ENCODE data around the gene UBXN6. TPM values are rescaled to one million over a fixed set of nuclear protein-coding genes. Genes with fewer than 3 reads are reported as not detected.

UBXN6 gene
- total and polyA plus RNA-seq, 2 experiments from 2014 or later: 19.1 to 21.6 TPM

DNA sequence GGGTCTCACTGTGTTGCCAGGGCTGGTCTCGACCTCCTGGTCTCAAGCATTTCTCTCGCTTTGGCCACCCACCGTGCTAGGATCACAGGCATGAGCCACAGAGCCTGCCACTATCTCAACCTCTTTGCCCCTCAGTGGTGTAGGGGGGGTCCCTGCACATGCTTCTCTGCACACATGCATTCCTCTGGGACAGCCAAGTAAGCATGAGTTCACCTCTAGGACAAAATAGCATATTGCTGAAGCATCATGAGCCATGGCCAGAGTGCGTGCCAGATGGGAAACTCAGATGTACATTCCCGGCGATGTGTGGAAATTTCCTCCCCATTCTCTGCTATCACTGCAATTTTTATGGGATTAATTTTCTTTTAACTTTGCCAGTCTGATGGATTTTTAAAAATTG is 32.1 kb downstream of the UBXN6 start:
- TF ChIP-seq, protein P1, sequence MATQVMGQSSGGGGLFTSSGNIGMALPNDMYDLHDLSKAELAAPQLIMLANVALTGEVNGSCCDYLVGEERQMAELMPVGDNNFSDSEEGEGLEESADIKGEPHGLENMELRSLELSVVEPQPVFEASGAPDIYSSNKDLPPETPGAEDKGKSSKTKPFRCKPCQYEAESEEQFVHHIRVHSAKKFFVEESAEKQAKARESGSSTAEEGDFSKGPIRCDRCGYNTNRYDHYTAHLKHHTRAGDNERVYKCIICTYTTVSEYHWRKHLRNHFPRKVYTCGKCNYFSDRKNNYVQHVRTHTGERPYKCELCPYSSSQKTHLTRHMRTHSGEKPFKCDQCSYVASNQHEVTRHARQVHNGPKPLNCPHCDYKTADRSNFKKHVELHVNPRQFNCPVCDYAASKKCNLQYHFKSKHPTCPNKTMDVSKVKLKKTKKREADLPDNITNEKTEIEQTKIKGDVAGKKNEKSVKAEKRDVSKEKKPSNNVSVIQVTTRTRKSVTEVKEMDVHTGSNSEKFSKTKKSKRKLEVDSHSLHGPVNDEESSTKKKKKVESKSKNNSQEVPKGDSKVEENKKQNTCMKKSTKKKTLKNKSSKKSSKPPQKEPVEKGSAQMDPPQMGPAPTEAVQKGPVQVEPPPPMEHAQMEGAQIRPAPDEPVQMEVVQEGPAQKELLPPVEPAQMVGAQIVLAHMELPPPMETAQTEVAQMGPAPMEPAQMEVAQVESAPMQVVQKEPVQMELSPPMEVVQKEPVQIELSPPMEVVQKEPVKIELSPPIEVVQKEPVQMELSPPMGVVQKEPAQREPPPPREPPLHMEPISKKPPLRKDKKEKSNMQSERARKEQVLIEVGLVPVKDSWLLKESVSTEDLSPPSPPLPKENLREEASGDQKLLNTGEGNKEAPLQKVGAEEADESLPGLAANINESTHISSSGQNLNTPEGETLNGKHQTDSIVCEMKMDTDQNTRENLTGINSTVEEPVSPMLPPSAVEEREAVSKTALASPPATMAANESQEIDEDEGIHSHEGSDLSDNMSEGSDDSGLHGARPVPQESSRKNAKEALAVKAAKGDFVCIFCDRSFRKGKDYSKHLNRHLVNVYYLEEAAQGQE (IDR thresholded peaks at IDR 0.05; ENCODE audit: unreplicated experiment): no peak
- TF ChIP-seq, protein P2, sequence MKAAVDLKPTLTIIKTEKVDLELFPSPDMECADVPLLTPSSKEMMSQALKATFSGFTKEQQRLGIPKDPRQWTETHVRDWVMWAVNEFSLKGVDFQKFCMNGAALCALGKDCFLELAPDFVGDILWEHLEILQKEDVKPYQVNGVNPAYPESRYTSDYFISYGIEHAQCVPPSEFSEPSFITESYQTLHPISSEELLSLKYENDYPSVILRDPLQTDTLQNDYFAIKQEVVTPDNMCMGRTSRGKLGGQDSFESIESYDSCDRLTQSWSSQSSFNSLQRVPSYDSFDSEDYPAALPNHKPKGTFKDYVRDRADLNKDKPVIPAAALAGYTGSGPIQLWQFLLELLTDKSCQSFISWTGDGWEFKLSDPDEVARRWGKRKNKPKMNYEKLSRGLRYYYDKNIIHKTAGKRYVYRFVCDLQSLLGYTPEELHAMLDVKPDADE (IDR thresholded peaks at IDR 0.05): no peak
- TF ChIP-seq NANOG (IDR thresholded peaks at IDR 0.05; ENCODE audit: borderline replicate concordance) (no peak), EZH2 (IDR thresholded peaks at IDR 0.05; ENCODE audit: low read depth, unreplicated experiment) (no peak), ZNF114 (CRISPR knock-in tag; IDR thresholded peaks at IDR 0.05) (no peak), STAT1 (IDR thresholded peaks at IDR 0.05; ENCODE audit: unreplicated experiment) (no peak), CREB1 (CRISPR knock-in tag; IDR thresholded peaks at IDR 0.05; ENCODE audit: low read depth) (no peak), POLR2AphosphoS5 (IDR thresholded peaks at IDR 0.05; ENCODE audit: low read depth) (no peak), EZH2phosphoT487 (IDR thresholded peaks at IDR 0.05; ENCODE audit: unreplicated experiment) (no peak), JUNB (IDR thresholded peaks at IDR 0.05; ENCODE audit: unreplicated experiment) (no peak), ZNF331 (CRISPR knock-in tag; IDR thresholded peaks at IDR 0.05; ENCODE audit: low read depth) (no peak)
- TF ChIP-seq, protein P3, sequence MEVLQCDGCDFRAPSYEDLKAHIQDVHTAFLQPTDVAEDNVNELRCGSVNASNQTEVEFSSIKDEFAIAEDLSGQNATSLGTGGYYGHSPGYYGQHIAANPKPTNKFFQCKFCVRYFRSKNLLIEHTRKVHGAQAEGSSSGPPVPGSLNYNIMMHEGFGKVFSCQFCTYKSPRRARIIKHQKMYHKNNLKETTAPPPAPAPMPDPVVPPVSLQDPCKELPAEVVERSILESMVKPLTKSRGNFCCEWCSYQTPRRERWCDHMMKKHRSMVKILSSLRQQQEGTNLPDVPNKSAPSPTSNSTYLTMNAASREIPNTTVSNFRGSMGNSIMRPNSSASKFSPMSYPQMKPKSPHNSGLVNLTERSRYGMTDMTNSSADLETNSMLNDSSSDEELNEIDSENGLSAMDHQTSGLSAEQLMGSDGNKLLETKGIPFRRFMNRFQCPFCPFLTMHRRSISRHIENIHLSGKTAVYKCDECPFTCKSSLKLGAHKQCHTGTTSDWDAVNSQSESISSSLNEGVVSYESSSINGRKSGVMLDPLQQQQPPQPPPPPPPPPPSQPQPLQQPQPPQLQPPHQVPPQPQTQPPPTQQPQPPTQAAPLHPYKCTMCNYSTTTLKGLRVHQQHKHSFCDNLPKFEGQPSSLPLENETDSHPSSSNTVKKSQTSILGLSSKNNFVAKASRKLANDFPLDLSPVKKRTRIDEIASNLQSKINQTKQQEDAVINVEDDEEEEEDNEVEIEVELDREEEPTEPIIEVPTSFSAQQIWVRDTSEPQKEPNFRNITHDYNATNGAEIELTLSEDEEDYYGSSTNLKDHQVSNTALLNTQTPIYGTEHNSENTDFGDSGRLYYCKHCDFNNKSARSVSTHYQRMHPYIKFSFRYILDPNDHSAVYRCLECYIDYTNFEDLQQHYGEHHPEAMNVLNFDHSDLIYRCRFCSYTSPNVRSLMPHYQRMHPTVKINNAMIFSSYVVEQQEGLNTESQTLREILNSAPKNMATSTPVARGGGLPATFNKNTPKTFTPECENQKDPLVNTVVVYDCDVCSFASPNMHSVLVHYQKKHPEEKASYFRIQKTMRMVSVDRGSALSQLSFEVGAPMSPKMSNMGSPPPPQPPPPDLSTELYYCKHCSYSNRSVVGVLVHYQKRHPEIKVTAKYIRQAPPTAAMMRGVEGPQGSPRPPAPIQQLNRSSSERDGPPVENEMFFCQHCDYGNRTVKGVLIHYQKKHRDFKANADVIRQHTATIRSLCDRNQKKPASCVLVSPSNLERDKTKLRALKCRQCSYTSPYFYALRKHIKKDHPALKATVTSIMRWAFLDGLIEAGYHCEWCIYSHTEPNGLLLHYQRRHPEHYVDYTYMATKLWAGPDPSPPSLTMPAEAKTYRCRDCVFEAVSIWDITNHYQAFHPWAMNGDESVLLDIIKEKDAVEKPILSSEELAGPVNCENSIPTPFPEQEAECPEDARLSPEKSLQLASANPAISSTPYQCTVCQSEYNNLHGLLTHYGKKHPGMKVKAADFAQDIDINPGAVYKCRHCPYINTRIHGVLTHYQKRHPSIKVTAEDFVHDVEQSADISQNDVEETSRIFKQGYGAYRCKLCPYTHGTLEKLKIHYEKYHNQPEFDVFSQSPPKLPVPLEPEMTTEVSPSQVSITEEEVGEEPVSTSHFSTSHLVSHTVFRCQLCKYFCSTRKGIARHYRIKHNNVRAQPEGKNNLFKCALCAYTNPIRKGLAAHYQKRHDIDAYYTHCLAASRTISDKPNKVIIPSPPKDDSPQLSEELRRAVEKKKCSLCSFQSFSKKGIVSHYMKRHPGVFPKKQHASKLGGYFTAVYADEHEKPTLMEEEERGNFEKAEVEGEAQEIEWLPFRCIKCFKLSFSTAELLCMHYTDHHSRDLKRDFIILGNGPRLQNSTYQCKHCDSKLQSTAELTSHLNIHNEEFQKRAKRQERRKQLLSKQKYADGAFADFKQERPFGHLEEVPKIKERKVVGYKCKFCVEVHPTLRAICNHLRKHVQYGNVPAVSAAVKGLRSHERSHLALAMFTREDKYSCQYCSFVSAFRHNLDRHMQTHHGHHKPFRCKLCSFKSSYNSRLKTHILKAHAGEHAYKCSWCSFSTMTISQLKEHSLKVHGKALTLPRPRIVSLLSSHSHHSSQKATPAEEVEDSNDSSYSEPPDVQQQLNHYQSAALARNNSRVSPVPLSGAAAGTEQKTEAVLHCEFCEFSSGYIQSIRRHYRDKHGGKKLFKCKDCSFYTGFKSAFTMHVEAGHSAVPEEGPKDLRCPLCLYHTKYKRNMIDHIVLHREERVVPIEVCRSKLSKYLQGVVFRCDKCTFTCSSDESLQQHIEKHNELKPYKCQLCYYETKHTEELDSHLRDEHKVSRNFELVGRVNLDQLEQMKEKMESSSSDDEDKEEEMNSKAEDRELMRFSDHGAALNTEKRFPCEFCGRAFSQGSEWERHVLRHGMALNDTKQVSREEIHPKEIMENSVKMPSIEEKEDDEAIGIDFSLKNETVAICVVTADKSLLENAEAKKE (CRISPR knock-in tag; IDR thresholded peaks at IDR 0.05): no peak
- TF ChIP-seq, protein P4, sequence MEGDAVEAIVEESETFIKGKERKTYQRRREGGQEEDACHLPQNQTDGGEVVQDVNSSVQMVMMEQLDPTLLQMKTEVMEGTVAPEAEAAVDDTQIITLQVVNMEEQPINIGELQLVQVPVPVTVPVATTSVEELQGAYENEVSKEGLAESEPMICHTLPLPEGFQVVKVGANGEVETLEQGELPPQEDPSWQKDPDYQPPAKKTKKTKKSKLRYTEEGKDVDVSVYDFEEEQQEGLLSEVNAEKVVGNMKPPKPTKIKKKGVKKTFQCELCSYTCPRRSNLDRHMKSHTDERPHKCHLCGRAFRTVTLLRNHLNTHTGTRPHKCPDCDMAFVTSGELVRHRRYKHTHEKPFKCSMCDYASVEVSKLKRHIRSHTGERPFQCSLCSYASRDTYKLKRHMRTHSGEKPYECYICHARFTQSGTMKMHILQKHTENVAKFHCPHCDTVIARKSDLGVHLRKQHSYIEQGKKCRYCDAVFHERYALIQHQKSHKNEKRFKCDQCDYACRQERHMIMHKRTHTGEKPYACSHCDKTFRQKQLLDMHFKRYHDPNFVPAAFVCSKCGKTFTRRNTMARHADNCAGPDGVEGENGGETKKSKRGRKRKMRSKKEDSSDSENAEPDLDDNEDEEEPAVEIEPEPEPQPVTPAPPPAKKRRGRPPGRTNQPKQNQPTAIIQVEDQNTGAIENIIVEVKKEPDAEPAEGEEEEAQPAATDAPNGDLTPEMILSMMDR (conservative IDR thresholded peaks at IDR 0.05; ENCODE audit: low read depth in 2 of 2): no peak
- H3K36me3 Mint-ChIP-seq (ENCODE audit: low read depth): peaks cover 85% of the 10 kb centered on the region
- H3K27ac ChIP-seq (ENCODE audit: low read depth): 0 out of 2 replicates have a peak overlapping the region, but pooled peaks have one; percentile 0

More for the DNA sequence above, 32.1 kb downstream of the UBXN6 start:
- DNase-seq (ENCODE audit: low spot score) (no peak), ATAC-seq (no peak)
- no peak overlapping the region for H3K4me2 ChIP-seq
- no peak overlapping the region for H3K4me3 ChIP-seq
- Mint-ChIP-seq H3K27me3 (ENCODE audit: insufficient read depth, low read depth, poor library complexity) (peaks cover 10% of the 10 kb centered on the region), H3K4me3 (no peak overlapping the region), H3K9me3 (no peaks in the 10 kb centered on the region), H3K27ac (no peak overlapping the region), H3K4me1 (no peaks in the 10 kb centered on the region; the same call in 2 of the 3 replicates)
- no peak overlapping the region for H2AFZ ChIP-seq
- H4K20me1 ChIP-seq (replicated peaks; ENCODE audit: insufficient read depth): peaks cover 31% of the 10 kb centered on the region
- no peaks in the 10 kb centered on the region for H3K27me3 ChIP-seq (ENCODE audit: insufficient read depth)
- peaks cover 77% of the 10 kb centered on the region for H3K36me3 ChIP-seq (ENCODE audit: insufficient read depth)
- H3K4me1 ChIP-seq (ENCODE audit: insufficient read depth): no peaks in the 10 kb centered on the region
- H3K9me2 ChIP-seq (ENCODE audit: insufficient read depth): no peaks in the 10 kb centered on the region
- peaks cover 20% of the 10 kb centered on the region for H3F3A ChIP-seq (replicated peaks; ENCODE audit: low read depth)
- peaks cover 21% of the 10 kb centered on the region for H3K79me2 ChIP-seq (replicated peaks; ENCODE audit: insufficient read depth)
